ENCODE results near the gene MAP3K12.
"Not testable (repeated sequence)": the region's sequence is repeated elsewhere in the genome, so short reads cannot be mapped to it uniquely, and the experiment has no call there.

The MAP3K12 gene

GRCh38 chr12:53499266-53500141 lies at the start of gene MAP3K12:
TSS of gene MAP3K12 (minus strand) at chr12:53499458. CDS start at chr12:53487391, 12,067 bp downstream.
- peak; percentile 30 to 70 (median 44) for DNase-seq

GRCh38 chr12:53548354-53548753 lies 49.1 kb upstream of the MAP3K12 start:
- DNase-seq, result not testable (repeated sequence)

GRCh38 chr12:53543539-53543938 lies 44.3 kb upstream of the MAP3K12 start:
- DNase-seq, result peak; percentile 59 to 71 (median 69)

GRCh38 chr12:53539526-53539925 lies 40.3 kb upstream of the MAP3K12 start:
- DNase-seq, result no peak

- no peak for DNase-seq
Measured at GRCh38 chr12:53538209-53538689, 39.0 kb upstream of the MAP3K12 start.

GRCh38 chr12:53536962-53537361 lies 37.7 kb upstream of the MAP3K12 start:
- no peak for DNase-seq

- DNase-seq, result peak; percentile 53 to 64 (median 55)
Measured at GRCh38 chr12:53533471-53533870, 34.2 kb upstream of the MAP3K12 start.

- DNase-seq, result no peak
Measured at GRCh38 chr12:53532524-53533445, 33.5 kb upstream of the MAP3K12 start.

GRCh38 chr12:53532021-53532420 lies 32.8 kb upstream of the MAP3K12 start:
- no peak for DNase-seq

GRCh38 chr12:53530920-53531319 lies 31.7 kb upstream of the MAP3K12 start:
- no peak for DNase-seq

- DNase-seq, result no peak
Measured at GRCh38 chr12:53530061-53530460, 30.8 kb upstream of the MAP3K12 start.

- no peak for DNase-seq
Measured at GRCh38 chr12:53524476-53524875, 25.2 kb upstream of the MAP3K12 start.

- DNase-seq, result no peak
Measured at GRCh38 chr12:53523131-53523530, 23.9 kb upstream of the MAP3K12 start.

- DNase-seq, result no peak
Measured at GRCh38 chr12:53518381-53518780, 19.1 kb upstream of the MAP3K12 start.

- no peak for DNase-seq
Measured at GRCh38 chr12:53516758-53517455, 17.6 kb upstream of the MAP3K12 start.

GRCh38 chr12:53515291-53515680 lies 16.0 kb upstream of the MAP3K12 start:
- DNase-seq, result no peak

- DNase-seq, result peak in 1 of 3 donors; percentile 8
Measured at GRCh38 chr12:53514628-53515290, 15.5 kb upstream of the MAP3K12 start.

GRCh38 chr12:53513712-53514410 lies 14.6 kb upstream of the MAP3K12 start:
- no peak for DNase-seq

GRCh38 chr12:53510181-53510812 lies 11.0 kb upstream of the MAP3K12 start:
- DNase-seq, result no peak

- peak; percentile 88 to 89 (median 88) for DNase-seq
Measured at GRCh38 chr12:53508534-53509170, 9.4 kb upstream of the MAP3K12 start.

- no peak for DNase-seq
Measured at GRCh38 chr12:53507603-53507885, 8.3 kb upstream of the MAP3K12 start.

Measured in suppressor macrophage treated with lipopolysaccharide for 1 hour (primary cell).